Stomach (tissue), 9 donors: Measurements from ENCODE around the gene TMEM131. TPM values are rescaled to one million over a fixed set of nuclear protein-coding genes. Genes with fewer than 3 reads are reported as not detected.

Experiments used
- DNase-seq, 2 donors: peaks; one replicate each; pipeline versions ENCODE4 v3.0.0 to v3.0.0-alpha.2; 2013 to 2019
- H3K27ac ChIP-seq, 5 donors: fragments of 200-600 bp in 4 of 5; sonication (generic) in 4 of 5; one replicate each; pipeline ENCODE4 v1.5.1; 2013 to 2019; ENCODE audit warnings: mild to moderate bottlenecking in 1 of 5, moderate library complexity in 1 of 5
- H3K27me3 ChIP-seq, 3 donors: fragments of 200-600 bp; sonication (generic); one replicate each; pipeline ENCODE4 v1.5.1; 2017 to 2019; ENCODE audit warnings: mixed run types in 1 of 3
- H3K36me3 ChIP-seq, 4 donors: fragments of 200-600 bp; sonication (generic); 1 replicate in 3 of 4; 2 replicates in 1 of 4; pipeline ENCODE4 v1.5.1; 2016 to 2019
- H3K4me1 ChIP-seq, 4 donors: fragments of 200-600 bp; sonication (generic); one replicate each; pipeline ENCODE4 v1.5.1; 2016 to 2019
- H3K4me3 ChIP-seq, 4 donors: fragments of 200-600 bp; sonication (generic) in 3 of 4; one replicate each; pipeline ENCODE4 v1.5.1; 2016 to 2019; ENCODE audit warnings: mild to moderate bottlenecking in 1 of 4
- H3K9me3 ChIP-seq, 4 donors: fragments of 200-600 bp; sonication (generic); one replicate each; pipeline ENCODE4 v1.5.1; 2016 to 2019
- CTCF ChIP-seq, 7 experiments: fragments of 450-650 bp in 4 of 7; fragments of 200-600 bp in 3 of 7; sonication (generic) in 3 of 7; IDR thresholded peaks; one replicate each; pipeline ENCODE4 v1.5.1; 2016 to 2019; ENCODE audit warnings: antibody characterized with exemption in 7 of 7, control low read depth in 2 of 7, mild to moderate bottlenecking in 1 of 7
- EP300 ChIP-seq: sonication (generic); formaldehyde crosslinking; IDR thresholded peaks from one replicate; pipeline ENCODE4 v1.6.1; 2017; ENCODE audit warnings: antibody characterized with exemption
- POLR2A ChIP-seq, 4 donors: fragments of 450-650 bp; IDR thresholded peaks; one replicate each; pipeline ENCODE4 v1.6.1; 2016; ENCODE audit warnings: antibody characterized with exemption in 4 of 4, control low read depth in 2 of 4, mild to moderate bottlenecking in 1 of 4, moderate library complexity in 1 of 4
- POLR2AphosphoS5 ChIP-seq, 3 donors: sonication (generic); formaldehyde crosslinking; IDR thresholded peaks; one replicate each; pipeline ENCODE4 v1.6.1; 2016; ENCODE audit warnings: antibody characterized with exemption in 3 of 3
- WGBS, 5 donors: extraction: QIAGEN DNeasy Blood & Tissue Kit in 3 of 5; methylation state at CpG; one replicate each; pipeline versions ENCODE4 v1.1.5 to v1.1.7; 2013 to 2018; 5-methylcytosine and 5-hydroxymethylcytosine counted together
- intact Hi-C: fragments of 100-400 bp; cut with DNase I; formaldehyde crosslinking; loops from one replicate; pipeline ENCODE4 v1.15.1; 2023; ENCODE audit warnings: low total_unique reads
- polyA plus RNA-seq, 3 donors: library from polyadenylated mRNA; stranded (reverse); fragments of 200-250 nt; gene quantifications; one replicate each; pipeline ENCODE4 v1.2.3, GENCODE V29; 2013
- total RNA-seq, 5 donors: library from RNA; depleted of rRNA; stranded (reverse); fragments of >200 nt; gene quantifications; one replicate each; pipeline versions ENCODE4 v1.1.0 to v1.2.3, GENCODE V29; 2014 to 2016
- donor health status: healthy with polysubstance abuse.
- donor health status: Bipolar disorder and iron deficiency.
- donor health status: healthy.

The TMEM131 gene
- total and polyA plus RNA-seq, 8 donors, result 4.4 to 119 (median 43.1) TPM

DNA sequence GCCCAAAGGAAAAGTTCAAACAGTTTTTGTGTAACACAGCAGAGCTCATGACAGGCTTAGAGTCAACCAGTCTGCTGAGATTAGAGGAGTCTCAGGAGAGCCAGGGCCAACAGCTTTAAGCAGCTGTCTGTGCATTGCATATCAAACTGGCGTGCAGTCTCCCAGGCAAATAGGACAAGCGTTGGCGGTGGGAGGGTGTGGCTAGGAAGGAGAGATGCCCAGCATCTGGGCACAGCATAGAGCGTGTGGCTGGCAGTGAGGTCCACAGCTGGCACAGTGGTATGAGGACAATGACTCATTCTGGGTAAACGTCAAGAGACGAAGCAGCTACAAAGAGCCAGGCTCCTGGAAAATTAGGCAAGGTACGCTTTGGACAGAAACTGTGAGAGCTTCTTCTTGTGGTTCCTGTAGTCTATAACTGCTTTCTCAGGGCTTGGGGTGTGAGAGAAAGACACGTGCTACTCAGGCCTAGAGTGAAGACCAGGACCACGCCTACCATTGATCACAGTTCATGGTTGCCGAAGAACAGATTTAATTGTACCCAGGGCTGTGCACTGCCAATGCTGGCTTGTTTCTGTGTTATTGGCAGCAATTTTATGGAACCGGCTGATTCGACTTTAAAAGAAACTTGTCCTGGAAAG lies 267.5 kb downstream of the TMEM131 start:
- intact Hi-C loops, result no loop called here
- Histone ChIP-seq H3K4me1 (peaks cover 0 to 8% (median 3%) of the 10 kb centered on the region in 4 donors), H3K4me3 (no peak overlapping the region), H3K9me3 (peaks cover 7 to 16% (median 10%) of the 10 kb centered on the region in 4 donors), H3K36me3 (no peaks in the 10 kb centered on the region), H3K27ac (no peak overlapping the region), H3K27me3 (peaks cover 0 to 13% (median 0%) of the 10 kb centered on the region in 3 donors)
- 32 to 49% (median 40%) methylated on average over 12 of the region's 12 CpGs for WGBS, 5 donors
- no peak for TF ChIP-seq POLR2A (IDR thresholded peaks at IDR 0.05)
- TF ChIP-seq POLR2AphosphoS5 (IDR thresholded peaks at IDR 0.05), result no peak
- no peak for TF ChIP-seq EP300
- no peak for TF ChIP-seq CTCF (IDR thresholded peaks at IDR 0.05)
- DNase-seq, result peak in 1 of 2 donors; percentile 50

- no peak overlapping the region for H3K4me3 ChIP-seq
- WGBS, 5 donors, result 85 to 93% (median 89%) methylated on average over 7 of the region's 7 CpGs
- H3K27ac ChIP-seq, result no peak overlapping the region
- H3K4me1 ChIP-seq, result peaks cover 0 to 8% (median 3%) of the 10 kb centered on the region in 4 donors
- H3K27me3 ChIP-seq, result peaks cover 0 to 13% (median 0%) of the 10 kb centered on the region in 3 donors
- peaks cover 7 to 16% (median 10%) of the 10 kb centered on the region in 4 donors for H3K9me3 ChIP-seq
- TF ChIP-seq EP300 (no peak), POLR2A (IDR thresholded peaks at IDR 0.05) (no peak), POLR2AphosphoS5 (IDR thresholded peaks at IDR 0.05) (no peak), CTCF (IDR thresholded peaks at IDR 0.05) (no peak)
- no peaks in the 10 kb centered on the region for H3K36me3 ChIP-seq
- intact Hi-C loops, result no loop called here
- no peak for DNase-seq
Observed at GRCh38 chr2:97727296-97727695, 268.5 kb downstream of the TMEM131 start.

DNA sequence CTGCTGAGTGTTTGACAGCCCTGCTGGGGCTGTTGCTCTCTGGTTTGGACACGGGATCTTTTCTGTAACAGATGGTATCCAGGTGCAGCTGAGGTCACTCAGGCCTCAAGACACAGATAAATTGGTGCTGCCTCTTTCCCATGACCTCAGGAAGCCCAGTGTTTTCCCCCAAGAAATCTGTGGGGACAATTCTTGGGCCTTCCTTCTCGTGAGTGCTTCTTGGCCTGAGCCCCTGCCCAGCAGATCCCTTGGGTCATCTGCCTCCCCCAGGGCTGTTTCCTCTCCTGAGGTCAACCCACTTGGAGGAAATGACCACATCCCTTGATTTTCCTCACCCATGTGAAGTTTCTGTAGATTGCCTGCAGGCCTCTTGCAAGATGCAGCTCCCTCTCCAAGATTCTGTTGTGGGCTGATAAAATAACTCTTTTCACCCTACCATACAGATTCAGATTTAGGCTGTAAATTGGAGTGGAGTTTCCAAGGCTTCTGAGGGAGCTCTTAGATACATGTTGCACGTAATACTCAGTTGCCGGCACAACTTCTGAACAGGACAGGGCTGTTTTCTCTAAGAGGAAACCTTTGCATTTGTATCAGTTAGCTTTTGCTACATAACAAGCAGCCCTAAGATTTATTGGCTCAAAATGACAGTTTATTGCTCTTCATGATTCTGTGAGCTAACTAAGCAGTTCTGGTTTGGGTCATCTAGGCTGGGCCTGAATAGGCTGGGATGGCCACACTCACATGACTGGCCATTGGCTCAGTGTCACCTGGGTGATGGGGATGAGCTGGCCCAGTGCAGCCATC lies 269.3 kb downstream of the TMEM131 start:
- peak in 1 of 2 donors; percentile 43 for DNase-seq
- Histone ChIP-seq H3K4me3 (no peak overlapping the region), H3K9me3 (peaks cover 7 to 16% (median 10%) of the 10 kb centered on the region in 4 donors), H3K27me3 (peaks cover 0 to 13% (median 0%) of the 10 kb centered on the region in 3 donors), H3K4me1 (peaks cover 0 to 8% (median 3%) of the 10 kb centered on the region in 4 donors), H3K36me3 (no peaks in the 10 kb centered on the region), H3K27ac (no peak overlapping the region)
- 53 to 74% (median 62%) methylated on average over 4 of the region's 4 CpGs for WGBS, 5 donors
- intact Hi-C loops, result no loop called here
- TF ChIP-seq CTCF (IDR thresholded peaks at IDR 0.05) (no peak), POLR2AphosphoS5 (IDR thresholded peaks at IDR 0.05) (no peak), POLR2A (IDR thresholded peaks at IDR 0.05) (no peak), EP300 (no peak)

DNA sequence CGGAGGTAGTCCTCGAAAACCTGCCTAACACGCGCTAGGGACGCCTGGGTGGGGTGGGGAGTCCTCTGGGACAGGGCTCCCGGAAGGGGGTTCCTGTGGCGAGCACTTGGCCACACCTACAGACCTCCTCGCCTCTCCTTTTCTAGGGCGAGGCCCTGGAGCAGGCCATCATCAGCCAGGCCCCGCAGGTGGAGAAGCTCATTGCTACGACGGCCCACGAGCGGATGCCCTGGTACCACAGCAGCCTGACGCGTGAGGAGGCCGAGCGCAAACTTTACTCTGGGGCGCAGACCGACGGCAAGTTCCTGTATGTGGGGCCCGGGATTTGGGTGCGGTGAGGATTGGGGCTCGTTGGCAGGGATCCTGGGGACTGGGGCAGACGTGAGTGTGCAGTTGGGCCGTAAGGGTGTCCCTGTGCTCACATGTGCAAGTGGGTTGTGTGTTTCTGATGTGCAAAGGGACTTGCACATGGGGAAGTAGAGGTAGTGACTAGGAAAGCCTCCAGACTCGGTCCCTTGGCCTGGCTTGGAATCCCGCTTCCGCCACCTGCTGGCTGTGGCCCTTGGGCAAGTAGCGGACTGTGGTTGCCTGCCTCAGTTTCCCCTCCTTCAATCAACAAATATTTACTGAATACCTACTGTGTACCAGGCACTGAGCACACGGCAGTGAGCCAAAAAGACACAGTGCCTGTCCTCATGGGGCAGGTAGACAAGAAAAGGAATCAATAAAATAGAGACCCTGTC lies 270.6 kb downstream of the TMEM131 start:
- Histone ChIP-seq H3K27me3 (peaks cover 0 to 13% (median 0%) of the 10 kb centered on the region in 3 donors), H3K9me3 (peaks cover 3 to 5% (median 5%) of the 10 kb centered on the region in 4 donors), H3K4me1 (peaks cover 0 to 8% (median 3%) of the 10 kb centered on the region in 4 donors), H3K36me3 (no peaks in the 10 kb centered on the region), H3K27ac (no peak overlapping the region), H3K4me3 (no peak overlapping the region)
- intact Hi-C loops, result no loop called here
- no peak for TF ChIP-seq POLR2AphosphoS5 (IDR thresholded peaks at IDR 0.05)
- no peak for TF ChIP-seq POLR2A (IDR thresholded peaks at IDR 0.05)
- TF ChIP-seq CTCF (IDR thresholded peaks at IDR 0.05), result no peak
- TF ChIP-seq EP300, result no peak
- 92 to 94% (median 93%) methylated on average over 26 to 31 of the region's 31 CpGs for WGBS, 5 donors
- DNase-seq, result no peak
